ENCODE data around the gene IL7R. TPM values are rescaled to one million over a fixed set of nuclear protein-coding genes. Genes with fewer than 3 reads are reported as not detected.

The IL7R gene
- total RNA-seq, 4 donors from 2014 or later = 13.4 to 45.8 (median 23.7) TPM

DNA sequence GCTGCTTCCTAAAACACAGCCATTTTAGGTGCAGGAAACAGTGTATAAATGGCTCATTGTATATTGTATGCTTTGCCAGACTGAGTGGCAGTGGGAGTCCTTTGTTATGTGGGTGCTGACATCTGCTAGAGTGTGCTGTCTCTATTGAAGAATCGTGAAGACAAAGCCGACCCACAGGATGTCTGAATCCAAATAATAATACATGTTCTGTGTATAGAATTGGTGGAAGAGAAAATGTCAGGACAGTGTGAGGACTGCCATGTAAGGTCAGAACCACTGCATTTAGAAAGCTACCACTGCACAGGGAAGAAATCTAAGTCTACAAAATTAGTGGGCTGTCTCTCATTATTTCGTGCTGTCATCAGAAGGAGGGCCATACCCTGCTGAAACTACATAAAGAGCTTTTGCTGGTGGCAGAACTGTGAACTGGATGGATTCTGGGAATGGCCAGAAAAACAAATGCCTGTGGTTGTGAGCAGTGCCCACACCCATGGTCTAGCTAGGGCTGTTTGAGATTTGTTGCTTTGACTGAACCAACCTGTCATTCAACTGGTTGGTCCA, 2.5 kb downstream of the IL7R start:
- TF ChIP-seq, protein P1, sequence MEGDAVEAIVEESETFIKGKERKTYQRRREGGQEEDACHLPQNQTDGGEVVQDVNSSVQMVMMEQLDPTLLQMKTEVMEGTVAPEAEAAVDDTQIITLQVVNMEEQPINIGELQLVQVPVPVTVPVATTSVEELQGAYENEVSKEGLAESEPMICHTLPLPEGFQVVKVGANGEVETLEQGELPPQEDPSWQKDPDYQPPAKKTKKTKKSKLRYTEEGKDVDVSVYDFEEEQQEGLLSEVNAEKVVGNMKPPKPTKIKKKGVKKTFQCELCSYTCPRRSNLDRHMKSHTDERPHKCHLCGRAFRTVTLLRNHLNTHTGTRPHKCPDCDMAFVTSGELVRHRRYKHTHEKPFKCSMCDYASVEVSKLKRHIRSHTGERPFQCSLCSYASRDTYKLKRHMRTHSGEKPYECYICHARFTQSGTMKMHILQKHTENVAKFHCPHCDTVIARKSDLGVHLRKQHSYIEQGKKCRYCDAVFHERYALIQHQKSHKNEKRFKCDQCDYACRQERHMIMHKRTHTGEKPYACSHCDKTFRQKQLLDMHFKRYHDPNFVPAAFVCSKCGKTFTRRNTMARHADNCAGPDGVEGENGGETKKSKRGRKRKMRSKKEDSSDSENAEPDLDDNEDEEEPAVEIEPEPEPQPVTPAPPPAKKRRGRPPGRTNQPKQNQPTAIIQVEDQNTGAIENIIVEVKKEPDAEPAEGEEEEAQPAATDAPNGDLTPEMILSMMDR (IDR thresholded peaks at IDR 0.05) = no peak
- no peak for ATAC-seq (ENCODE audit: low FRiP score)
- no peak for DNase-seq (ENCODE audit: low spot score)

DNA sequence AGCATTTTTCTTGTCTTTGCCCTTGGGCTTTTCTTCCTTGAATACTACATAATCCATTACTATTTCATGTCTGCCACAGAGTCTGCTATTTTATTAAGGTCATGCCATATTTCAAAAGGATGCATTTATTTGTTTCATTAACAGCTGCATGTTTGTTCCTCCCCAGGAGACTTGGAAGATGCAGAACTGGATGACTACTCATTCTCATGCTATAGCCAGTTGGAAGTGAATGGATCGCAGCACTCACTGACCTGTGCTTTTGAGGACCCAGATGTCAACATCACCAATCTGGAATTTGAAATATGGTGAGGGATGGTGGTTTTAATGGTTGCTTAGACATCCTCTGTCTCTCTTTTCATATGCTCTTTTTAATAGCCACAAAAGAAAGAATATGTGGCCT, 4.0 kb downstream of the IL7R start:
- DNase-seq (ENCODE audit: low spot score) (no peak), ATAC-seq (ENCODE audit: low FRiP score) (no peak)
- TF ChIP-seq, protein P1 (IDR thresholded peaks at IDR 0.05) = no peak

DNA sequence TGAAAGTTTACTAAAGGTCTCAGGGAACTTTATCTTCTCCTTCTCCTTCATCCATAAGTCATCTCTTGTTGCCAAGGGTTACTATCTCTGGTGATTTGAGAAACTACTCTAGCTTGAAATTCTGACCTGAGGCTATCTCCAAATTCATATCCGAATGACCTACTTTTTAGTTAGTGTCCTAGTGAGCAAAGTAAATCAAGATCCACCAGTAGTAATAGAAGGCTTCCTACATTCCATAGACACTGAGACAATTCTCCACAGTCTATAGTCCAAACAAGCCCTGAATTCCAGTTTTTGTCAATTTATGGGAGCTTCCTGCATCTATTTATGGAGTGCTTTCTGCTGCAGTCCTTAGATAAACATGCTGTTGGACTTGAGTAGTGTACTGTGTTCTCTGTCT, 5.0 kb downstream of the IL7R start:
- DNase-seq (ENCODE audit: low spot score) (no peak), ATAC-seq (ENCODE audit: low FRiP score) (no peak)
- TF ChIP-seq, protein P1 (IDR thresholded peaks at IDR 0.05) = no peak

DNA sequence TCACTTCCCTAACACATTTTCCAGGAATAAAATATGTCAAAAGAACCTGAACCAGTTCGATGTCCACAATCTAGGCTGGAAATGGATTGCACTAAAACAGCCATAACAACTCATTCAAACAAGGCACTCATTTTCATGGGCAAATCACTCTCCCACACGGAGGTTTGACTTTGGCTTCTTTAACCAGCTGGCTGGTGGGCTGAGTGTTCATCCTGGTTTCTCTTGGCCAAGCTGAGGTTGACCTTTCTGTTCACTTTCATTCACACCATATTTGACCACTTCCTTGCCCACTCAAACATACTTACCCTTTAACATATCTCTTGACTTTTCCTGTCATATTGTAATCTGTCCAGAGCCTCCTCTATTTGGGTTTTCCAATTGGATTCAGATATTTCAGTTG, 5.4 kb downstream of the IL7R start:
- TF ChIP-seq, protein P1 (IDR thresholded peaks at IDR 0.05) = no peak
- no peak for DNase-seq (ENCODE audit: low spot score)
- no peak for ATAC-seq (ENCODE audit: low FRiP score)

DNA sequence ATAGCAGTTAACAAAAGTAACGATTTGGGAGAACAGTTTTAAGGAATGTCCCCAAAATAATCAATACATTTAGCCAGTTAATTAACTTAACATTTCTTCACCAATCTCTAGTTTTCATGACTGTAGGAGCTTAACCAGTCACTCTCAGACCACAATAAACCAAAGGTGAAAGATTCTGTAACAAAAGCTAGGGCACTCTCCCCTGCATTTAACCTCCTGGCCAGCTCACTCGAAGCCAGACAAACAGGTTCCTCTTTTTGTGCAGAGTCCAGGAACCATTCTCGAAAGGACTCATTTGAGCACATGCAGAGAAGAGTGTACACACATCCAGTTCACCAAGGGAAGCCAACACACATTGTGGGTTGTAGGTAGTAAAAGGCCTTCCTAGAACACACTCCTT, 6.5 kb downstream of the IL7R start:
- DNase-seq (ENCODE audit: low spot score) (no peak), ATAC-seq (ENCODE audit: low FRiP score) (no peak)
- TF ChIP-seq, protein P1 (IDR thresholded peaks at IDR 0.05) = no peak

DNA sequence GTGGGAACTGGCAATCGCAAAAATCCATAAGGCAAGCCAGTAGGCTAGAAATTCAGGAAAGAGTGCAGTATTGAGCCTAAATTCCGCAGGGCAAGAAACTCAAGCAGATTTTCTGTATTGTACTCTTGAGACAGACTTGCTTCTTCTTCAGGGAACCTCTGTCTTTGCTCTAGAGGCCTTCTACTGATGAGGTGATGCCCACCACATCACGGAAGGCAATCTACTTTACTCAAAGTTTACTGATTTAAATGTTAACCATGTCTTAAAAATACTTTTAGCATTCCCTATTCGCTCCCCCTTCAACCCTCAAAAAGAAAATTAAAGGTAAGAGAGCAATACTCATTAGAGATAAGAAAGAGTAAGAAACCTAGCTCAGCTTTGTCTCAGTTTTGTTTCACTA, 11.3 kb downstream of the IL7R start:
- TF ChIP-seq, protein P1 (IDR thresholded peaks at IDR 0.05) = no peak
- ATAC-seq (ENCODE audit: low FRiP score) (no peak), DNase-seq (ENCODE audit: low spot score) (no peak)

DNA sequence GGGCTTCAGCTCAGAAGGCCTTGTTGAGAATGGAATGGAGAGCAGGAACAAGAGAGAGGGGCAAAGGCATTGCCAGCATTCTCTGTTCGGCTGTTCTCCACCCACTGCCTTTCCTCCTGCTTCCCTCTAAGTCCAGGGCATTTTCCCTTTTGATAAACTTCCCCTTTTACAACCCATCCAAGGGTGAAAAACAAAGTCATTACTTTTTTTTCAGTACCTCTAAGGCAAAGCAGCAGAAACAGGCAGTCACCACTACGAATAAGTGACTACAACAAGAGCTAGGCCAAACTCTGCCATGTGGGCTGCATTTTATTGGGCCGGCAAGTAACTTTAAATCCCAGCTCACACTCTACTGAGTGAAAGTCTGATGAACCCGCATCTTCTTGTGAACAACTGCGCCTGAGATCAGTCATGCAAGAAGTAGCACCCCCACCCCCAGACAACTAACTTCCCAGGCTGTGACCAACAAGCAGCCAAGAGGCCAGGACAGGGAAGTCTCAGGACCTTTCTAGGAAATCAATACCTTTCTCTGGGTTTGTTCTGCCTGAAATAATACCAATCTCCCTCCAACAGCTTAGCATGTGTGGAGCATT, 13.1 kb downstream of the IL7R start:
- TF ChIP-seq, protein P1 (IDR thresholded peaks at IDR 0.05) = no peak
- DNase-seq (ENCODE audit: low spot score) (no peak), ATAC-seq (ENCODE audit: low FRiP score) (no peak)

All from omental fat pad (tissue), 4 donors.